Activated CD4-positive, alpha-beta T cell treated with anti-CD3 and anti-CD28 coated beads, Interleukin-2, amount 50 U/mL, for 48 hours (primary cell): ENCODE measurements around the gene OGN.

Experiments
- DNase-seq, 2 experiments: peaks; one replicate each; pipeline ENCODE4 v3.0.0-alpha.2; 2020

The OGN gene

DNA sequence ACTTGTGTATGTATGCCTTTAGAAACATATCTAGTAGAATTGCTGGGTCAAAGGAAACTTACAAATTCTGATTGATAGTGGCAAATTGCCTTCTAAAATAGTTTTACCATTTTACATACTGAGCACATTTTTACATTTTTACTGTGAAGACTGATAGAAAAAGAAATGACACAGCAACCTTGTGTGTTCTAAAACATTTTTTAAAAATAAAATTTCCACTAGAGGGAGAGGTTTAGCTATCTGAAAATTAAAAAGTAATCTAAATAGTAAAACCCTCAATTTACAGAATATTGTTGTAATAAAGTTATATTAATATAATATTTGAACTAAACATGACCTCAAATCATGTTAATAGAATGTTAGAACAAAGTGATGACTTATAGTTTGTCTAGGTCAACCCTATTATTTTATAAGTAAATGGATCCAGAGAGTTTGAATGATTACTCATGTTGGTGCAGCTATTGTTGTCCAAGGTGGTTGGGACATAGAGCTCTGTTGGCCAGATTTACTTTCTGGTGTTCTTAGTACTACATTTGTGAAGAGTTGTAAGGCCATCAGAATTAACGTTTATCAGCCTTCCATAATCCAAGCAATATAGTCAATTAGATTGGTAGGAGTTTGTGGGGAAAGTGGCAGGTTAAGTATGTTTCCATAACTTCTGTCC, 61.4 kb downstream of the OGN start:
- DNase-seq: no peak

- DNase-seq: no peak
Measured at GRCh38 chr9:92341578-92341977, 62.8 kb downstream of the OGN start.

- no peak for DNase-seq
Measured at GRCh38 chr9:92333282-92333634, 71.1 kb downstream of the OGN start.
